GM20000 (cell line): ENCODE results near the gene MORN4.

ENCODE experiments used
- DNase-seq: peaks from one replicate; pipeline ENCODE4 v3.0.0; 2012; ENCODE audit warnings: low spot score
- CTCF ChIP-seq: IDR thresholded peaks from 2 replicates; pipeline ENCODE4 v1.5.1; 2012; ENCODE audit warnings: mild to moderate bottlenecking, control low read depth; ENCODE audit errors: extremely low read depth, missing control alignments

MORN4 gene

DNA sequence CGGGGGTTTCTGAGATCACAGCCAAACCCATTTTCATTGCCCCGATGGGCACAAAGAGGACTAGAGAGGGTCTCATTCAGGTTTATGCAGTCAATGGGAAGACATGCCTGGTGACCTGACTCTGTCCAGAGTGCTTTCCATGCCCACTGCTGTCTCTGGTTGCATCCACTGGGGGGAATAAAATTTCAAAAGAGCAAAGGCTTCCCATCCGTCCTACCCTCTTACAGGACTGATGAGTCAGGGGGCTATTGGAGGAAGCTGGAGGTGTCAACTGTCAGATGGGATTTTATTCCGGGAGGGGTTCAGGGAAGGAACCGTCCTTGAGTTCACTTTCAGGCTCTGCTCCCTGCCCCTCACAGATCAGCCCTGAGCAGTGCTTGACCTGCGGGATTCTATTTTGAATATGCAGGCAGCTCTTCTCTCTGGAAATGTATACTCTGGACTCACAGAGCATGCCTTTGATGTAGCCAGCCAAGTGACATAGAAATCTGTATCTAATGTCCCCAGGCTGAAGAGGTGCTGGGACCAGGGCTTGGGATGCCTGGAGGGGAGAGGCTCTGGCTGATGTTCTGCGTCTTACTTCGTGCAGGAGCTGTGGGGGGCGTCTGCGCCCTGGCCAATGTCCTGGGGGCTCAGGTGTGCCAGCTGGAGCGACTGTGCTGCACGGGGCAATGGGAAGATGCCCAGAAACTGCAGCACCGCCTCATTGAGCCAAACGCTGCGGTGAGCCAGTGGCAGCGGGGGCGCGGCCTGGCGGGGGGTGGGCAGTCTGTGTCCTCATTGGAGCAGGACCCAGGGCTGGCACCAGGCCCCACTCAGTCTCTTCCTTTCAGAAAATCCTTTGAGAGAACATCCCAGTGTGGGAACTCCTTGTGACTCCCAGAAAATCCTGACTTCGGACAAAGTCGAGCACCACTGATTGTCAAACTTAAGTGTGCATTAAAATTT lies 31.8 kb downstream of the MORN4 start:
- DNase-seq, result no peak
- TF ChIP-seq CTCF, result no peak

- no peak for TF ChIP-seq CTCF
- DNase-seq, result no peak
Observed at GRCh38 chr10:97600616-97601015, 32.7 kb downstream of the MORN4 start.

- no peak for DNase-seq
- TF ChIP-seq CTCF, result no peak
Observed at GRCh38 chr10:97599272-97599619, 34.1 kb downstream of the MORN4 start.

DNA sequence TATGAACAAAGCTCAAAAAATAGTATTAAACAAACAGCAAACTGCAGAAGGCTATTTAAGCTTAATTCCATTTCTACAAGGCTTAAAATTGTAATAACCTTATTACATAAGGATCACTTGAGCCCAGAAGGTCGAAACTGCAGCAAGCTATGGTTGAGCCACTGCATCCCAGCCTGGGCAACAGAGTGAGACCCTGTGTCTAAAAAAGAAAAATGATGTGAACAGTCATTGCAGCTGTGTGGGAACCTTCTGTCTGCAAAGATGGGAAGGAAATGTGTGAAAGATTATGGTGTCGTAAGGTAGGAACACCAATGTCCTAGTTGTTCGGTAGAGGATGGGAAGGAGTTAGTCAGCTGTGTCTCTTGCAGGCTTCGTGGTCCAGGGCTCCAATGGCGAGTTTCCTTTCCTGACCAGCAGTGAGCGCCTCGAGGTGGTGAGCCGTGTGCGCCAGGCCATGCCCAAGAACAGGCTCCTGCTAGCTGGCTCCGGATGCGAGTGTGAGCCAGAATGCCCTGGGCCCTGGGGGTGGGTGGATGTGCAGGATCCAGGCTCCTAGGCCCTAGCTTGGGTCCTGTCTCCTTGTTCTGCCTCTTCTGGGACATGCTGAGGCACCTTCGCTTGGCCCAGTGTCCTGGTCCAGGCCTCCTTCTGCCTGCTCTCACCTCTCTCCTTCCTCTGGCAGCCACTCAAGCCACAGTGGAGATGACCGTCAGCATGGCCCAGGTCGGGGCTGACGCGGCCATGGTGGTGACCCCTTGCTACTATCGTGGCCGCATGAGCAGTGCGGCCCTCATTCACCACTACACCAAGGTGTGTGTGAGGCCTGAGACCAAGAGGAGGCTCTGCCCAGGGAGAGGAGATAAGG lies 34.7 kb downstream of the MORN4 start:
- no peak for TF ChIP-seq CTCF
- DNase-seq, result no peak

DNA sequence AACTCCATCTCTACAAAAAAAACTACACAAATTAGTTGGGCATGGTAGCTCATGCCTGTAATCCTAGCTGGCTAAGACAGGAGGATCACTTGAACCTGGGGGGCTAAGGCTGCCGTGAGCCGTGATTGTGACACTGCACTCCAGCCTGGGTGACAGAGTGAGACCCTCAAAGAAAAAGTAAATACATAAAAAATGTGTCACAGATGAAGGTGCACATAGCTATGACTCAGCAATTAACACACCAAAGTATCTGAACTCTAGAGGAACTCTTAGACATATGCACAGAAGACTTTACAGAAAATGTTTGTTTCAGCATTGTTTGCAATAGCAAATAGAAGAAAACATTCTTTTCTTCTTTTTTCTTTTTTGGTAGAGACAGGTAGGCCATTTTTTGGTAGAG lies 35.5 kb downstream of the MORN4 start:
- no peak for DNase-seq
- TF ChIP-seq CTCF, result no peak

GRCh38 chr10:97596101-97597082 lies 36.9 kb downstream of the MORN4 start:
- TF ChIP-seq CTCF, result no peak
- DNase-seq, result no peak
